Stimulated activated CD4-positive, alpha-beta T cell treated with anti-CD3 and anti-CD28 coated beads, Interleukin-4, amount 100 ng/mL, for 24 hours (primary cell): Measurements from ENCODE around the gene ZNF593.

Experiments
- DNase-seq: peaks from one replicate; pipeline ENCODE4 v3.0.0-alpha.2; 2020

The ZNF593 gene

GRCh38 chr1:26171084-26172072 is 1.7 kb downstream of the ZNF593 start, which contains the start of gene ZNF593OS:
TSS of gene ZNF593OS (minus strand) at chr1:26171832. CDS start at chr1:26171661, 171 bp downstream.
- DNase-seq = no peak

GRCh38 chr1:26175346-26175745 is 5.6 kb downstream of the ZNF593 start:
- DNase-seq = no peak

- no peak for DNase-seq
These were observed 7.5 kb downstream of the ZNF593 start, which contains the start of gene CNKSR1 for GRCh38 chr1:26177182-26177684. TSS of gene CNKSR1 (plus strand) at chr1:26177491. CDS start at chr1:26177548, 57 bp downstream.

- DNase-seq = no peak
These were observed 10.3 kb downstream of the ZNF593 start for GRCh38 chr1:26180010-26180506.

GRCh38 chr1:26181586-26182382 is 12.1 kb downstream of the ZNF593 start:
- no peak for DNase-seq

- no peak for DNase-seq
These were observed 12.6 kb downstream of the ZNF593 start for GRCh38 chr1:26182383-26182696.

- DNase-seq = no peak
These were observed 14.4 kb downstream of the ZNF593 start for GRCh38 chr1:26184086-26184485.

- DNase-seq = no peak
These were observed 15.2 kb downstream of the ZNF593 start for GRCh38 chr1:26184883-26185282.

- no peak for DNase-seq
These were observed 18.2 kb downstream of the ZNF593 start for GRCh38 chr1:26187882-26188281.

GRCh38 chr1:26188477-26188876 is 18.8 kb downstream of the ZNF593 start:
- DNase-seq = no peak

GRCh38 chr1:26189331-26189730 is 19.6 kb downstream of the ZNF593 start:
- no peak for DNase-seq

GRCh38 chr1:26189751-26190275 is 20.1 kb downstream of the ZNF593 start:
- no peak for DNase-seq

- no peak for DNase-seq
These were observed 20.8 kb downstream of the ZNF593 start, which contains the start of gene CATSPER4 for GRCh38 chr1:26190373-26190987. TSS of gene CATSPER4 (plus strand) at chr1:26190602. CDS start at chr1:26190628, 26 bp downstream.

GRCh38 chr1:26191739-26192138 is 22.0 kb downstream of the ZNF593 start:
- no peak for DNase-seq

GRCh38 chr1:26195805-26196204 is 26.1 kb downstream of the ZNF593 start:
- DNase-seq = no peak

- DNase-seq = no peak
These were observed 27.6 kb downstream of the ZNF593 start for GRCh38 chr1:26197301-26197700.

GRCh38 chr1:26197813-26198212 is 28.1 kb downstream of the ZNF593 start:
- no peak for DNase-seq

GRCh38 chr1:26200413-26200812 is 30.7 kb downstream of the ZNF593 start:
- DNase-seq = no peak

- DNase-seq = no peak
These were observed 34.1 kb downstream of the ZNF593 start for GRCh38 chr1:26203642-26204318.

- no peak for DNase-seq
These were observed 40.6 kb downstream of the ZNF593 start for GRCh38 chr1:26210147-26210870.

- DNase-seq = no peak
These were observed 43.0 kb downstream of the ZNF593 start for GRCh38 chr1:26212726-26213125.
